ENCODE data around the gene L1CAM.

Gene L1CAM, protein sequence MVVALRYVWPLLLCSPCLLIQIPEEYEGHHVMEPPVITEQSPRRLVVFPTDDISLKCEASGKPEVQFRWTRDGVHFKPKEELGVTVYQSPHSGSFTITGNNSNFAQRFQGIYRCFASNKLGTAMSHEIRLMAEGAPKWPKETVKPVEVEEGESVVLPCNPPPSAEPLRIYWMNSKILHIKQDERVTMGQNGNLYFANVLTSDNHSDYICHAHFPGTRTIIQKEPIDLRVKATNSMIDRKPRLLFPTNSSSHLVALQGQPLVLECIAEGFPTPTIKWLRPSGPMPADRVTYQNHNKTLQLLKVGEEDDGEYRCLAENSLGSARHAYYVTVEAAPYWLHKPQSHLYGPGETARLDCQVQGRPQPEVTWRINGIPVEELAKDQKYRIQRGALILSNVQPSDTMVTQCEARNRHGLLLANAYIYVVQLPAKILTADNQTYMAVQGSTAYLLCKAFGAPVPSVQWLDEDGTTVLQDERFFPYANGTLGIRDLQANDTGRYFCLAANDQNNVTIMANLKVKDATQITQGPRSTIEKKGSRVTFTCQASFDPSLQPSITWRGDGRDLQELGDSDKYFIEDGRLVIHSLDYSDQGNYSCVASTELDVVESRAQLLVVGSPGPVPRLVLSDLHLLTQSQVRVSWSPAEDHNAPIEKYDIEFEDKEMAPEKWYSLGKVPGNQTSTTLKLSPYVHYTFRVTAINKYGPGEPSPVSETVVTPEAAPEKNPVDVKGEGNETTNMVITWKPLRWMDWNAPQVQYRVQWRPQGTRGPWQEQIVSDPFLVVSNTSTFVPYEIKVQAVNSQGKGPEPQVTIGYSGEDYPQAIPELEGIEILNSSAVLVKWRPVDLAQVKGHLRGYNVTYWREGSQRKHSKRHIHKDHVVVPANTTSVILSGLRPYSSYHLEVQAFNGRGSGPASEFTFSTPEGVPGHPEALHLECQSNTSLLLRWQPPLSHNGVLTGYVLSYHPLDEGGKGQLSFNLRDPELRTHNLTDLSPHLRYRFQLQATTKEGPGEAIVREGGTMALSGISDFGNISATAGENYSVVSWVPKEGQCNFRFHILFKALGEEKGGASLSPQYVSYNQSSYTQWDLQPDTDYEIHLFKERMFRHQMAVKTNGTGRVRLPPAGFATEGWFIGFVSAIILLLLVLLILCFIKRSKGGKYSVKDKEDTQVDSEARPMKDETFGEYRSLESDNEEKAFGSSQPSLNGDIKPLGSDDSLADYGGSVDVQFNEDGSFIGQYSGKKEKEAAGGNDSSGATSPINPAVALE
- total RNA-seq: 0 to 0.92 (median 0.07) reads per million in 3 experiments

DNA sequence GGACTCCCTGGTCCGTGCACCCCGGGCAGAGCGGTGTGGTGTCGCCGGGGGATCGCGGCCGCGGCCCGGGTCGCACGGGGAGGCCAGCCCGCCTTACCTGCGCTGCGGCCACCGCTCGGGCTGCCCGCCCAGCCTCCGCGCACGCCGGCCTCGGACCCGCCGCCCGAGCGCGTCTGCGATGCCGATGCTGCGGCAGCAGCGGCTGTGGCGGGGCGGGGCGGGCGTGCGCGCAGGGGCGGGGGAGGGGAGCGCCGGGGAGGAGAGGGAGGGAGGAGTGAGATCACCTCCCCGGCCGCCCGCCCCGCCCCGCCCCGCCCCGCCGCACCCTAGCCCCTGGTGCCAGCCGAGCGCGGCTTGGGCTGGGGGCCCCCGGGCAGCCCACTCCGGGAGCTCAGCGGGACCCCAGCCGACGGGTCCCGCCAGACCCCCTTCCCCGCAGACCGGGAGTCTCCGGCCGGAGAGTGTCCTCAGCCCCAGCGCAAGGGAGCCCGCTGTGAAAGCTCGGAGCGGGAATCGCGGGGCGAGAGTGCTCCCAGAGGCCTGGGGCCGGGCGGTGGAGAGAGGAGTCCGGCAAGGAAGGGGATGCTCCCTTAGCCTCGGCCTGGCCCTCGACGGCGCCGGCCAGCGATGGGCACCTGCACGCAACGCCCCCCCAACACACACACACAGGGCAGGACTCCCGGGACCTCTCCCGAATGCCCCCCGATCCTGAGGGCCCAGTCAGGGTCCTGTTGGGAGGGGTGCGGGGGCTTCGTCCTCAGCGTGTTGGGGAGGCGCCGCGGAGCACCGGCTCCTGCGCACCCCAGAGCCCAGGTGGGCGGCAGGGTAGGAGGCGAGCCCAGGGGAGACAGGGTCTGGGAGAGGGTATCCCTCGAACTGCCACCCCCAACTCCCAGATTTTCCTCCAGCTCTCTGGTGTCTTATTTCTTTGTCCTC is at the start of gene L1CAM:
TSS of gene L1CAM (minus strand) at position 206 of the 936 bp plus-strand sequence. CDS start 10,337 bp downstream, outside the sequence.
- no peak for DNase-seq

DNA sequence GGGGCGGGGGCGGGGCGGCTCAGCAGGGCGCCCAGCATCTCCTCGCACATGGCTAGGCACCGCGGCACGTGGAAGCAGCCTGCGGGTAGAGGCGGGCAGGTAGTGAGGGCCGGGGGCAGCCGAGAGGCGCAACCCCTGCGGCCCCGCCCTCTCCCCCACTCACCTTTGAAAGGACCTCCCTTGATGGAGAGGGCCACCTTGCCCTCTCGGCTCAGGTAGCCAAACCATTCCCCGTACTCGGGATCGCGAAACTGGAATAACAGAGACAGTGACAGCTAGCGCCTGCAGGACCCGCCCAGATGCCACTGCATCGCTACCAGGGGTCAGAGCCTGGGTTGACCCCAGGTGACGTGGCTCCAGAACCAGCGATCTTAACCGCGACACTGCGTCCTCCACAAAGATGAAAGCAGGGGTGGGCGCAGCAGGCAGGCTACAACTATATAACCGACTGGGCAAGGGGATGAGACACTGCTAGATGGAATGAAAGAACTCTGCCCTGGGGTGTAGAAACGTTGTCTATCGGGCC is 49.4 kb upstream of the L1CAM start:
- DNase-seq: no peak

DNA sequence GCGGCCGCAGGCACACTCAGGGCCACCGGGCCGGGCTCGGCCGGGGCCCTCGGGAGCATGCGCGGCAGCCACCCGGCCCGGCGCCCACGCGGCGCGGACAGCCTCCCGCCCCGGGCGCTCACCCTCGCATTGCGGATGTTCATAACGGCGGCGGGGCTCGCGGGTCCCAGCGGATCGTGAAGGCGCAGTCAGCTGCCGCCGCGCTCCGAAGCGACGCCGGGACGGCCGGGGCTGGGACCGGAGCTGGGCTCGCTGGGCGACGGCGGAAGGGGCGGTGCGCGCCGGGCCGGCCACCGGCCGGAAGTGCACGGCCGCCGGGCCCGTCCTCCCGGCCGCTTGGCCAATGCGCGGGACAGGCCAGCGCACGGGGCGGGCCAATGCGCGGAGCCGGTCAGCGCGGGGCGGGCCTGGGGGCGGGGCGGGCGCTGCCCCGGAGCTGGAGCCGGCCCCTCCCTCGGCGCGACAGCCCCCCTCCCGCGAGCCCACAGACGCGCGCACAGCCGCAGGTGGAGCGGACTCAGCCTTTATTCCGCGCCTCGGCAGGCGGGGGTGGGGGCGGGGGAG is 48.9 kb upstream of the L1CAM start, which contains the start of gene NAA10:
TSS of gene NAA10 (minus strand) at position 276 of the 564 bp plus-strand sequence. CDS start at position 143, 133 bp downstream.
- DNase-seq: peak; percentile 35

DNA sequence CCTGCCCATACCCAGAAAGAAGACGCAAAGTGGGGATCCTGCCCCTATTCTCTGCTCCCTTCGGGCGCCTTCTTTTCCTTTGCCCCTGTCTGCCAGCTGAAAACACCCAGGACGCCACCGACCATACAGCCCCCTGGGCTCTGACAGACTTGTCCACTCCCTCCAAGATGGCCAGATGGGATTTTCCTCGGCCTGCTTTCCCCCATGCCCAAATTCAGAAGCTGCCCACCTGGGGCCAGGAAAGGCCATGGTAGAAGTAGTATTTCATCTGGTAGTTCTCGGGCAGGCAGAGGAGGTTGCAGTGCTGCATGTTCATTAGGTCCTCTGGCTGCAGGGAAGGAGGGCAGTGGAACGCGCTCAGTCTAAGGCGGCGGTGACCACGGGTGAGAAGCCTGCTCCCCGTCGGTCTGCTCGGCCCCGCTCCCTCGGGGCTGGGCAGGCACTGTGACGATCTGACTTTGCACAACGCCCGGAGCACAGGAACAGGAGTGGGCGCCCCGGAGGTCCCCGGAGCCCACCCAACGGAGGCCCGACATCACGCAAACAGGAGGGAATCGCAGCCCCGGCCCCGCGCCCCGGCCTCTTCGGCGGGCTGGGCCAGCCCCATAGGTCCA is 48.3 kb upstream of the L1CAM start:
- no peak for DNase-seq

DNA sequence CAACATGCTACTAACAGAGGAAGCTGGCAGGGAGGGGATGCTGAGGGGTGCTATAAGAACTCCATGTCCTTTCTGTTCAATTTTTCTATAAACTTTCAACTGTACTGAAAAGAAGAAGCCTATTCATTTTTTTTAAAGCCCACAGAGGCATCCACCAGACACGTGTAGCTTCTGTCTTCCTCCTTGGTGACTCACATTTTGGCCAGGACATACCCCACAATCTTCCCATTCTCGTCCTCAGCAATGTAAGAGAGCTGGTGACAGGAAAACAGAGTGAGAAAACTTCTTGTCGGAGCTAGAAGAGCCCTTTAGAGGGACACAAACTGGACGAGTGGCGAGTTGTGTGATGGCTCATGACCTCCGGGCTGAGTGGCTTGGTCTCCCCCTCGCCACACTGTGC is 47.8 kb upstream of the L1CAM start:
- DNase-seq: no peak

DNA sequence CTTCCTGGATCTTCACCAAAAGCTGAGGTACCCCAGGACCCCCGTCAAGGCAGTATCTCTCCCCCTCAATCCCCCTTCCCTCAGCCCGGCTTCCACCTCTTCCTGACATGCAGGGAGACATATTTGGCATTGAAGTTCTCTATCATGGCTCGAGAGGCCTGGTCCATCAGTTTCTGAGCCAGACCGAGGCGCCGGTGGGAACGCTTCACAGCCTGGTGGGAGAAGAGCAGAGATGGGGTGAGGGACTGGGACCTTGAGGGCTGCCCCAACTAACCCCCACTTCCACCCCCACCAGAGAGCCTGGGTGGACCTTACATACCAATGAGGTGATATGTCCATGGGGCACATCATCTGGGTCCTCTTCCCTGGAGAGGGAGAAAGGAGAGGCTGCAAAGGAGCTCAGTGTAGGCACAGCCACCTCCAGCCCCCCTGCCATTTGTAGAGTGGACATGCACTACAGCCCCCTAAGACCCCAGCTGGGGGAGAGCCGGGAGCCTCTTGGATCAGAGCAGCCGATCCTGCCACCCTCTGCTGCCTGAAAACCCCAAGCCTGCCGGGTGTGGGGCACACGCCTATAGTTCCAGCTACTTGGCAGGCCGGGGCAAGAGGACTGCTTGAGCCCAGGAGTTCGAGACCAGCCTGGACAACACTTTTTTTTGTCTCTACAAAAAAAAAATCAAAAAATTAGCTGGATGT is 46.4 kb upstream of the L1CAM start:
- no peak for DNase-seq

DNA sequence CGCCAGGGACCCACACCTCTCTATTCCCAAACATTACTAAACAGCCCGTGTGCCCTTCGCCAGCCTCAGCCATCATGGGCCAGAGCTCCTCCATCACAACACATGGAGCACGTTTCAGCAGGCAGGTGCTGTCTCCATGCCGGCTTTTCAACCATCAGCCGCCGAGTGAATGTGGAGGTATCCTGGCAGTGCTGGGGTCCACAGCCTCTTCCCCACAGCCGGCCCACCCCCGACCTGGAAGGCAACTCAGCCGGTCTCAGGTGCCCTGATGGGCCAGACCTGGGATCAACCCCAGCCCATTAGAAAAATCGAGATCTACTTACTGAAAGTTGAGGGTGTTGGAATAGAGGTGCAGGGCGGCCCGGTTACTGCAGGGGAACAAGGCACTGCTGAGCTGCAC is 45.8 kb upstream of the L1CAM start:
- DNase-seq: no peak

DNA sequence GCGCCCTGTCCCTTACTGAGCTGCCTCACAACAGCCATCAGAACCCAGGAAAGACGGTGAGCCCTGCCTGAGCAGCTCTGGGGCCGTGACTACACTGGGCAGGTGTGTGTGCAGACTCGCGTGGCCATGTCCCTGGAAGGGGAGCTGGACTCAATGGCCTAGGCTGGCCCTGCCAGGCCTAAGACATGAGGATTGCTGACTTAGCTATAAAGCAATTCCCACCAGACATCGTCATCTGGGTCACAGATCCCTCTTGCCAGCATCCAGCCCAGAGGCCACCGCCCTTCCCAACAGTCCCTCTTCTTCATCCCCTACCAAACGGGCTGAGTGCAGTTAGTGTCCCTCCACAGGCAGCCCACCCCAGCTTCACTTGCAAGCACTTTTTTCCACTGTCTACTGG is 45.2 kb upstream of the L1CAM start:
- DNase-seq: no peak

DNA sequence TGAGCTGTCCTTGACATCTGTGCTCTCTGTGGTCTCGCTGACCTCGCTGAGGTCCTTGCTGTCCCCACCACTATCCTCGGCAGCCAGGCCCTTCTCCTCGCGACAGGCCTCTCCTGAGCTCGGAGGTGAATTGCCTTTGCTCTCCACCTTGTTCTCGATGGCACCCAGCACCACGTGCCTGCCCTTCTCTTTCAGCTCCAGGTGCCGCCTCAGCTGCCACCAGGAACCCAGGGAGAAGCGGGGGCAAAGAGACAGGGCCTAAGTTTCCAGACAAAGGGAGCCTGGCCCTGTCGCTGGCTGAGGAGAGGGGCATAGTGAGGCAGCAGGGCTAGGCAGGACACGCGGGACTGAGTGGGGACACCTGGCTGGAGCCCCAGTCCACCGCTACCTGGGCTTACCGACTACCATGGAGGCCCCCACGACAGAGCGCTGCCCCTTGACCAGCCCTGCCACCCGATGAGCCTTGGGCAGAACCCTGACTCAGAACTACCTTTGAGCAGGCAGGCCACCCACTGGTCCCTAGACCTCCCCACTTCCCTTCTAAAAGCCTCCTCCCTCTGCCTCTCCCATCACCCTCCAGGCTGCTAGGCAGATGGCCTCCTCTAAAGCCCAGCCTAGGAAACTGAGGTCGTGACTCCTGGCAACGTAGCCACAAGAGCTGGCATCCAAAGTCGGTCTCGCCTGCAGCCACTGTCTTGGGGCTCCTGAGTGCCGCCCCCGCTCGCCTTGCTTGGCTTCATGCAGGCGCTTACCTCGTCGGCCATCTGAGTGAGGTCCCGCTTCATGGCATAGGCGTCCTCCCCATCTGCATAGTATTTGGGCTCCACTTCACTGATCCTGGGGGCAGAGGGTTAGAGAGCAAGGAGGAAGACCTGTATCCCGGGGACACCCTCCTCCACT is 44.3 kb upstream of the L1CAM start:
- DNase-seq: no peak

DNA sequence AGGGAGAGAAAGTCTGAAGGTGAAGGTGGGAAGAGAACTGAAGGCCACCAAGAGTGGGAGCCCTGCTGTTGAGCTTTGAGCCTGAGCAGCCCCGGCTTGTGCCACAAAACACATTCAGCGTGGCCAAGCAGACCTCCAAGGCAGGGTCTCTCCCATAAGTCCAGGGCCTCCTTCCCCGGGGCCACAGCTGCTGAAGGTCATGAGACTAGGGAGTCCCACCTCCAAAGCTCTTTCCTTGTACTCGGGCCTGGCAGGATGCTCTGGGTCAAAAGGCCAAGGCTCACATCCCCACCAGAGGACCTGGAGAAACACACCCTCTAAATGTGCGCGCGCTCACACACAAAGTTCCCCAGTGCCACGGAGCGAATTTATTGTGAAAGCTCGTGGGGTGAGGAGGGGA is 43.6 kb upstream of the L1CAM start:
- no peak for DNase-seq

DNA sequence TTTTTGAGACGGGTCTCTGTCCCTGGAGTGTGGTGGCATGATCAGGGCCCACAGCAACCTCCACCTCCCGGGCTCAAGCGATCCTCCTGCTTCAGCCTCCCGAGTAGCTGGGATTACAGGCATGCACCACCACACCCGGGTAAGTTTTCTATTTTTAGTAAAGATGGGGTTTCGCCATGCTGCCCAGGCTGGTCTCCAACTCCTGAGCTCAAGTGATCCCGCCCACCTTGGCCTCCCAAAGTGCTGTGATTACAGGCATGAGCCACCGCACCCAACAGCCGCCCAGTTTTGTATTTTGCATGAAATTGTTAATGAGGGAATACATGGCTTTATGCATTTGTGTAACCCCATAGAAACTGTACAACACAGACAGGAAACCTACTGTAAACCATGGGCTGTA is 42.9 kb upstream of the L1CAM start:
- no peak for DNase-seq

DNA sequence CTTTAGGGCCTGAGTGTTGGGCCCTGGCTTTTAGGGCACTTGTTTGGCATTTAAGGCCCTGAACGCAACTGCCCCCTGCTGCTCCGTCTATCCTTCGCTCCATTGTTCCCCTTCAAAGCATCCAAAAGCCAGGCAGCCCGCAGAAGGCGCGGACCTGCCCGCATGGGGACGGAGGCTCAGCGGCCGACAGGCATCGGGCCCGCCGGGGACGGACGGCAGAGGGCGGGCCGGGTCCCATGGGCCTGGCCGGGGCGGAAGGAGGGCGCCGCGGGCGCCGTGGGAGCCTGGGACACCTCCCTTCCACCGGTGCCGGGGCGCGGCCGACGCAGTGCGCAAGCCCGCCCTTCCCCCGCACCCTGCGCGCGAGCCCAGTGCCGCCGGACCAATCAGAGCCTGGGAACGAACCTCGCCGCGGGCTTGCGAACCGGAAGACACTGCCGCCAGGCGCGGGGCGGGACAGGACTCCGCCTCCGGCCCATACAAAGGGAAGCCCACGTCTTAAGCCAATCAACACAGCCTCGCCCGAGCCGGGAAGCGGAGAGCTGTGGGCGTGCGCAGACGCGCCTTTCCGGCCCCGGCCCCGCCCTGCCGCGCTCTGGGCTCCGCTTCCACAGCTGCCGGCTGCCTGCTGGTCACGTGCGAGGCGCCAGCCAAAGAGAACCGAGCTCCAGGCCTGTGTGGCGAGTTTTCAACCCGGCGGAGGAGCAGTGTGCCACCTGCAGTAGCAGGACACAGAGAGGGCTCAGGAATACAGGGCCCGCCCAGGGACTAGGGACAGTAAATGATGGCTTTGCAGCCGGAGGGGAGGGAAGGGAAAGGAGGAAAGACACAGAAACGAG is 42.2 kb upstream of the L1CAM start:
- peak; percentile 97 for DNase-seq

DNA sequence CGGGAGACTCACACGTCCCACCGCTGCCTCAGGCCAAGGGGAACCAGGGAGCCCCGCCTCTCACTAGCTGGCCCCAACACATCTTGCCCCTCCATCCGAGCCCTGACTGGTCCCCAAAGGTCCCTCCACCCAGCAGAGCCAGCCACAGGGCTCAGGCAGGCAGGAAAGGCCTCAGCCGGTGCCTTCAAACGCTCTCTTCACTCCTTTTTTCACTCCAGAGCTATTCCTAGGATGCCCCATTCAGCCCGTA is 41.6 kb upstream of the L1CAM start:
- DNase-seq: no peak

DNA sequence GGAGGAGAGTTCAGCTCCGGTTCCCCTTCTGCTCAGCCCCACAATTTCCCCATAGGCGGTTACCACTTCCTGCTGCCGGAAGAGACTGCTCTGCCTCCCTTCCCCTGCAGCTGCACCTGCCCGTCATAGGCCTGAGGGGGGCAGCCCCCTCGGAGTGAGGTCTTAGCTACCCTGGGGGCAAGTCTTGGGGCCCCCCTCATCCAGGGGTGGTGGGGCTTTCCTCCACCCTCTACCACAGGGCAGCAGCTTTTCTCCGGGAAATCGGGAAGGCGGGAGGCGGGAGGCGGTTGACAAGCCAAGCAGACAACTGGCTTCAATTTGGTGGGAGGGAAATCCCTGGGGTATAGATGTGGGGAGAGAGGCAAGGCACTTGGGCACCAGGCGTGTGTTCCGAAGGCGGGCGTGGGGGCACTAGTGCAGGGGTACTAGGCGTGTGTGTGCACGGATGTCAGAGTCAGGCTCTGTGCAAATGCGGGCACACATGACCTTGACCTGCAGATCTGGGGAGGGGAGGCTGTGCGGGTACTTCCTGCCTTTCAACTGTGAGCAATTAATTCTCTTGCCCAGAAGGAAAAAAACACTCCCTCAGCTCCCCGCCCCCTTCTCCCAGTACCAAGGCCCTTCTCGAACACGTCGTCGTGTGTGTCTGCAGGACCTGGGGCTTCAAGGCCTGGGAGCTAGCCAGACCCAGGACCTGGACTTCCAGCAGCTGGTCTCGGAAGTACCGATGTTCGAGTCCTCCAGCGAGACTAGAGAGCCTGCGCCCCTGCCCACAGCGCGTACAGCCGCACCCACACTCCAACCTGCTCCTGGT is 41.1 kb upstream of the L1CAM start:
- peak; percentile 88 for DNase-seq

DNA sequence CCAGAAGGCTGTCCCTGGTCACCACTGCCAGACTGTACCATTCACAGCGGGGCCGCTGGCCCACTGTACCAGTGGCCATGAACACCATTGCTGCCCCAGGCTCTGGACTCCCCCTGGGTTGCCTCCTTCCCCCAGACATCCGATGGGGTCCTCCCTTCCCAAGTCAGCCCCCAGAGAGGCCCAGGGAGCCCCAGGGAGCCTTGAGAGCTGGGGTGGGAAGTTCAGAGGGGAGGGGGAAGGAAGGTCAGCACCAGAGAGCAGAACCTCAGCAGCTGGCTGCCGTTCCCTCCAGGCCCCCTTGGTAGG is 40.5 kb upstream of the L1CAM start:
- no peak for DNase-seq

DNA sequence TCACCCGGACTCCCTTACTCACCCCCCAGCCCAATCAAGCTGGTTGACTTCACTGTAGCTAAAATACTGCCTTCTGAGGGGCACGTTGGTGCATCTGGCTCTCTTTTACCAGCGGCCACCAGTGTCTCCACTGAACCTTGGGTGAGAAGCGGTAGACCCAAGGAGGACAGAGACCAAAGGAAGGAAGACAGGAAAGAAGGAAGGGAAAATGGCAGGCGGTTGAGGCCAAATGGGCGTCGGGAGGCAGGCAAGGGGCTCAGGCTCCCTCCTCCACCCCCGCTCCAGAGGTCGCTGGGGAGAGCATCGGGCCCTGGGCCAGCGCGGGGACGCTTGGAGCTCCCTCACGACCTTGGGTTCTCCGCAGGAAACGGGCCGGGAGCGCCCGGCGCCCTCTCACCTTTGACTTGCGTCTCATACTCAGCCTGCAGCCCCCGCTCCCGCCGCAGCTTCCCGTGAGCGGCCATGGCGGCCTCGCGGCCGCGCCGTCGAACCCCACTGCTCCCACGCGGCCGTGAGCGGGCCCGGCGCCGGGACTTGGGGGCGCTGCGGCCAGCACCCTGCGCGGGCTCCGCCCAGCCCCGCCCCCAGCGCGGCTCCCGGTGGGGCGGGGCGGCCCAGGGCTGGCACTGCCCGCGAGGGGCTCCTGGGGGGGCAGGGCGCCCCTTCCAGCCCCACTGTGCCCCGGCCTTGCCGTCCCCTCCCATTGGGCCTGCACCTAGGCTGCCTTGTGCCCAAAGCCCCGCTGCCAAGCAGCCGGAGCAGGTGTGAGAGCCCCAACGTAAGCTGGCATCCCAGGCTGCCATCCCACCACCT is 40.0 kb upstream of the L1CAM start, which contains the start of gene ARHGAP4:
TSS of gene ARHGAP4 (minus strand) at position 526 of the 813 bp plus-strand sequence. CDS start at position 464, 62 bp downstream.
- peak; percentile 40 for DNase-seq

DNA sequence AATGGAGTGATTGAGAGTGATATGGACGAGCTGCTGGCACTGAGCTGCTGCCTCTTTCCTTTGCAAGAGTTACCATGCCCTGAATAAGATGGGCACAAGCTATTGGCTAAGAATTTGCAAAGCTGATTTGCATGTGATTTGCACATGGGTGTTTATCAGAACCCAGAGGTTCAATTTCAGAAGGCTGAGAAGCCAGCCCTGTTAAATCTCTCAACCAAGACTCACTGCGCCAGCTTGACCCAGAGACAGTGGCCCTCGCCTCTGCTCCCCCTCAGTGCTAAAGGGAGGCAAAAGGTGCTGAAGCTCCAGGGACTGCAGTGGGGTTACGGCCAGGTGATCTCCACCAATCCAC is 39.4 kb upstream of the L1CAM start:
- no peak for DNase-seq

Measured in central memory CD4-positive, alpha-beta T cell (primary cell).